Measurements from ENCODE around the gene ART5. TPM values are rescaled to one million over a fixed set of nuclear protein-coding genes. Genes with fewer than 3 reads are reported as not detected.

ART5 gene
- polyA plus RNA-seq, 4 donors, result 3.5 to 7.1 (median 4.1) TPM

Other genes with a start within 250 kb of the ART5 start
- under 1 TPM in 1 of 4 donors, not detected in 3; 0.18 TPM for gene ART1, start 3.1 kb upstream of the ART5 start, polyA plus RNA-seq (ENCODE audit: insufficient read length in 4 of 4)
- gene CHRNA10, start 29.4 kb upstream of the ART5 start, polyA plus RNA-seq (ENCODE audit: insufficient read length in 4 of 4), result 1 to 10 TPM in 3 of 4 donors, under 1 TPM in 1; 0.61 to 3.7 (median 2.2) TPM
- gene NUP98, start 155.6 kb upstream of the ART5 start, polyA plus RNA-seq (ENCODE audit: insufficient read length in 4 of 4), result 10 to 100 TPM; 57.0 to 74.6 (median 63.3) TPM
- 10 to 100 TPM; 32.8 to 54.7 (median 41.8) TPM for gene PGAP2, start 166.6 kb upstream of the ART5 start, polyA plus RNA-seq (ENCODE audit: insufficient read length in 4 of 4)
- gene RHOG, start 199.0 kb upstream of the ART5 start, polyA plus RNA-seq (ENCODE audit: insufficient read length in 4 of 4), result 10 to 100 TPM; 21.9 to 32.7 (median 24.8) TPM
- 10 to 100 TPM; 33.6 to 40.7 (median 37.5) TPM for gene STIM1, start 213.7 kb upstream of the ART5 start, polyA plus RNA-seq (ENCODE audit: insufficient read length in 4 of 4)